GM10248 (cell line): ENCODE data around the gene IL22RA1.

Source experiments
- CTCF ChIA-PET: fragments of 300-600 bp; sonication (Branson Sonifier 250); formaldehyde crosslinking; extraction: SDS; loops from one replicate; lab custom pipeline; 2021; ENCODE audit warnings: antibody characterized with exemption; lab: Yijun Ruan, JAX
- POLR2A ChIA-PET: fragments of 350-650 bp; sonication (Branson Sonifier 250); formaldehyde crosslinking; extraction: SDS; loops from one replicate; lab custom pipeline; 2020; ENCODE audit warnings: antibody characterized with exemption; lab: Yijun Ruan, JAX
- DNase-seq: peaks from one replicate; pipeline ENCODE4 v3.0.0; 2012; ENCODE audit errors: extremely low spot score
- CTCF ChIP-seq: IDR thresholded peaks from 2 replicates; pipeline ENCODE4 v1.5.1; 2012; ENCODE audit warnings: mild to moderate bottlenecking, low read depth; ENCODE audit errors: extremely low read depth, missing control alignments, control extremely low read depth

Gene IL22RA1

DNA sequence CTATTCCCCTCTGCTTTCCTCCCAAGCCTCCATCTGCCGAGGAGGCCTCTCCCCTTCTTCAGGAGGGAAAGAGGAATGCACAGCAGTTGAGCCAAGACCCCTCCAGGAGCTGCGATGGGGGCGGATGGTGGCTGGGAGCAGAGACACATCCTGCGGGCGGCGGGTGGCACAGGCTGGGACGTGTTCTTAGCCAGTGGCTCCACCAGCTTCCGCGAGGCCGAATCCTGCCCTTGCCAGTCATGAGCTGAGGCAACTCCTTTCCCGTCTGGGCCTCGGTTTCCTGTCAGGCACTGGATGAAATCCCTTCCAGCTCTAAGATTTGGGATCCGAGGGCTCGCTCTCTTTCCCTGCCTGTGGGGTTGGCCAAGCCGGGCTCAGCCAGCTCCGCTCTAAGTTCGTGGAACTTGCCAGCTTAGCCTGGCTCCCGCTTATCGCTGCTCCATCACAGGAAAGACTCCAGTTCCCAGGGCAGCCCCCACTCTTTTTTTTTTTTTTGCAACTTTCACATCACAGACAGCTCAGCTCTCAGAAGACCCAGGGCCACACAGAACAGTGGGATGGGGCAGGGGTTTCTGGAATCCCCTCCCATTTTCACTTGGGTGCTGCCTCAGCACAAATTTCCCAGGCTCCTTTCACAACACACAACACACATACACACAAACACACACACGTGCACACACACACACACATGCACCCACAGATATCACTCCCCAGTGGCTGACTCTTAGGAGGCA lies 31.5 kb downstream of the IL22RA1 start:
- TF ChIP-seq CTCF, result no peak
- ChIA-PET POLR2A (no interaction called here), CTCF (interaction anchor here (1.1 to 1.8 kb wide), 7 partner anchors 10 to 83 kb away, joined by 3 to 6 read pairs (median 4); no protein-coding TSS in a partner anchor)
- no peak for DNase-seq

GRCh38 chr1:24110642-24111261 lies 32.2 kb downstream of the IL22RA1 start:
- DNase-seq, result no peak
- TF ChIP-seq CTCF, result no peak
- ChIA-PET POLR2A (no interaction called here), CTCF (interaction anchor here (1.1 to 1.7 kb wide), 3 partner anchors 15 to 82 kb away, joined by 3 to 5 read pairs (median 4); no protein-coding TSS in a partner anchor)

GRCh38 chr1:24109686-24110475 lies 33.1 kb downstream of the IL22RA1 start:
- ChIA-PET CTCF (no interaction called here), POLR2A (no interaction called here)
- DNase-seq, result no peak
- TF ChIP-seq CTCF, result no peak

DNA sequence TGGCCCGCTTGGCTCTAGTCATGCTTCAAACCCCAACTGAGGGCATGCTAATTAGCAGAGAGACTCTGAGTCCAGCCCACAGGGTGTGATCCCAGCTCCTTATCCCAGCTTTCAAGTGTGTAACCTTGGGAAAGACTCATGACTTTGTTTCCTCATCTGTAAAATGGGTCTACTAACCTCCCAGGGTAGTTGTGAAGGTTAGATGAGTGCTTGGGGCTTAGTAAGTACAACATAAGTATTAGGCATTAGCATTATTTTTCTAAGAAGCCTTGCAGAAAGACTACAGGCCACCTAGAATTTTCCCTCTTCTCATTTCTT lies 33.8 kb downstream of the IL22RA1 start:
- no peak for DNase-seq
- ChIA-PET CTCF (no interaction called here), POLR2A (no interaction called here)
- TF ChIP-seq CTCF, result no peak

GRCh38 chr1:24108334-24109165 lies 34.4 kb downstream of the IL22RA1 start:
- CTCF ChIA-PET, result no interaction called here
- DNase-seq, result no peak
- TF ChIP-seq CTCF, result no peak
- POLR2A ChIA-PET, result interaction anchor here (0.6 kb wide), 1 partner anchor 371 kb away, joined by 4 read pairs; no protein-coding TSS in a partner anchor
